ENCODE results near the gene ABCC5.

GRCh38 chr3:183871541-183871940 is 146.1 kb downstream of the ABCC5 start:
- TF ChIP-seq POLR2A (IDR thresholded peaks at IDR 0.05; ENCODE audit: low read depth, low read length) (no peak), PAX5 (IDR thresholded peaks at IDR 0.05; ENCODE audit: insufficient read depth, low read length, severe bottlenecking) (no peak)
